GM19397 (cell line): ENCODE results near the gene AHNAK.

Source experiments
- ATAC-seq: cut with Tn5 transposase; IDR thresholded peaks from one replicate; pipeline ENCODE4 v1.9.1; 2021; ENCODE audit warnings: mild to moderate bottlenecking, moderate library complexity; ENCODE audit not compliant: unreplicated experiment

AHNAK gene

DNA sequence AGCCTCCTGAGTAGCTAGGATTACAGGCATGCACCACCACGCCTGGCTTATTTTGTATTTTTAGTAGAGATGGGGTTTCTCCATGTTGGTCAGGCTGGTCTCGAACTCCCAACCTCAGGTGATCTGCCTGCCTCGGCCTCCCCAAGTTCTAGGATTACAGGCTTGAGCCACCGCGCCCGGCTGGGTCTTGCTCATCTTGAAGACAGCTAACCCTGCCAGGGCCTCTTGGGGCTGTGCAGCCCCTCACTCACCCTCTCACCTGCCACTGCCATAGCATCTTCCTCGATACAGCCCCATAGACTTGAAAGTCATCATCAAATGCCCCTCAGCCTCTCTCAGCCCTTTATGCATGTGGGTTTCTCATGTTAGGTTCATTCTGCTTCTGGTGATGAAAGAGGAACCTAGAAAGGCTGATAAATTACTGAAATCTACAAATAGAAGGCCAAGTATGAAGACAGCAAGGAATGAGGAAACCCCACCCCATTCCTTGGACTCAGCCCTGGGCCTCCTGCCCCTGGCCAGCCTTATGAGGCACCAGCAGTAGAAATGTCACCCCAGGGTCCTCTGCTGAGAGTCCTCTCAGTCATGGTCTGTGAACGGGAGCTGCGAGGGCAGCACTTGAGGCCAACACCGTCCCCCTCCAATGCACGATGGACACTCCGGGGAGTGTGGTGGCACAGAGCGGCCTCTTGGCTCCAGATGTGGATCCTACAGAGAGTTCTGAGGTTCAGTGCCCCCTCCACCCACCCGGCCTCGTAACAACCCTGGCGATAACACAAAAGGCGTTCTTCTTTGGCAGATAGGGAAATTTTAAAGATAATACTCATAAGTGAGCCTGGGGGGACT, 103.0 kb downstream of the AHNAK start:
- no peak for ATAC-seq

DNA sequence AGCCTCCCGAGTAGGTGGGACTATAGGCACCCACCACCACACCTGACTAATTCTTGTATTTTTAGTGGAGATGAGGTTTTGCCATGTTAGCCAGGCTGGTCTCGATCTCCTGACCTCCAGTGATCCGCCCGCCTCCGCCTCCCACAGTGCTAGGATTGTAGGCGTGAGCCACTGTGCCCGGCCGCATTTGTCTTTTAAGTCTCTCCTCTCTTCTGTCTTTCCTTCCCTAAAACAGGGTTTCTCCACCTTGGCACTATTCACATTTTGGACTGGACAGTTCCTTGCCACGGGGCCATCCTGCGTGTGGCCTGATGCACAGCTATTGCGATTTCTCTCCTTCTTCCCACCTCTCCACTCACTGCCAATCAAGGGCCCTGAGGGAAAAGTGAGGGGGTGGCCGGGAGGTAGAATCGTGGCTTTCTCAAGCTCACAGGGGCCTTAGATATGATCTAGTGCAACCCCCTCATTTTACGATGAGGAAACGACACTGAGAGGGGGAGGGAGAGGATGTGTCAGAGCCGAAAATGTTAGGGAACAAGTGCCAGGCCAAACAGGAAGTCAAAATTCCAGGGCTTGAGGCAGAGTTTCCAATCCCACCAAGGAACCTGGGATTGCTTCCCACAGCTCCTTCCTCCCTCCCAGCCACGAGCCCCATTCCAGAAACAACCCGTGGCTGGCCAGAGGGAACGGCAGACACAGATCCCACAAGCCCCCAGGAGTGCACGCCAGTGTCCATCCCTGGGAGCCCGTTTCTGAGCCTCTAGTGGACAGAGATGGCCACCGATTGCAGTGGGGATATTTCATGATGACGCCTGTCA, 106.6 kb downstream of the AHNAK start:
- no peak for ATAC-seq

DNA sequence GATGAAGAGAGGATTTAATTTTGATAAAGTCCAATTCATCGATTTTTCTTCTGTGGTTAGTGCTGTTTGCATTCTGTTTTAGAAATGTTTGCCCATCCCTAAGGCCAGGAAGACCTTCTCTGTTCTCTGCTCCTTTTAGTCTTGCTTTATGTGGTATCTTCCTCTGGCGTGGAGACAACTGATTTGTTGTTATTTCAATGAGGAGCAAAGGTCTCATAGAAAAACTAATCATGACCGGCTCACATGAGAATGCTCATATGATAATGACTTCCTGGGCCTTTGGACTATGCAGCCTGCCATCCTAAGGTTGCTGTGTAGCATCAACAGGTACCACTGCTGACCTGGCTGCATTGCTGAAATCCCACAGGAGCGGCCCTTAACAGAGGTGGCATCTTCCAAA, 108.0 kb downstream of the AHNAK start:
- ATAC-seq, result no peak

GRCh38 chr11:62437616-62438015, 109.0 kb downstream of the AHNAK start:
- ATAC-seq, result no peak

DNA sequence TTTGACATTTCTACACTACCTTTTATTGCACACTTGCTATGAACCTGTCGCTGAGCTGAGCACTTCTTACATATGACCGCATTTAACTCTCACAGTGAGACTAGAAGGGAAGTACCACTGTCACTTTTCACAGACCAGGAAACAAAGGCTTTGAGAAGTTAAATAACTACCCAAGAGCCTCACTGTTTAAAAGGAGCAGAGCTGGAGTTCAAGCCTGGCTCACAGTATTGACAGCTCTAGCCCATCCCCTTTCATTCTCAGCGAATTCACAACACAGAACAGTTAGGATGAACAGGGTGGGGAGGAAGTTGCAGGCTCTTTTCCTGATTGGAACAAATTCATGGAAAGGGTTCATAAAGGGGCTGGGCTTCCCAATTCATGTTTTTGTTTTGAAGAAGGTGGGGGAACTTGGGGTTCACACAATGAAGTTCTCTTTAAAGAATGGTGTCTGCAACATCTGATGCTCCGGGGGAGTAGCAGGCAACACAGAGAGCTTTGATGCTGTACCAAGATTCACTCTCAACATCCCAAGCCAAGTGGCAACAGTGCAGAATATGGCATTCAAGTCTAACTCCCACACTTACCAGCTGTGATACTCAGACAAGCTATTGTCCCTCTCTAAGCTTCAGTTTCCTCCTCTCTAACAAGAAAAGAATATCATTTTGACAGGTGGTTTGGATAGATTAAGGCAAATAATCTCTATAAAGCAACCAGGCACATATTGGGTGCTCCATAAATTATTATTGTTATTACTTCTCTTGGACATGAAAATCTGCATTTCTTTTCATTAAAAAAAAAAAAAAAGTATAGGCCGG, 110.6 kb downstream of the AHNAK start:
- ATAC-seq, result no peak

GRCh38 chr11:62433904-62434276, 112.7 kb downstream of the AHNAK start:
- ATAC-seq, result no peak

DNA sequence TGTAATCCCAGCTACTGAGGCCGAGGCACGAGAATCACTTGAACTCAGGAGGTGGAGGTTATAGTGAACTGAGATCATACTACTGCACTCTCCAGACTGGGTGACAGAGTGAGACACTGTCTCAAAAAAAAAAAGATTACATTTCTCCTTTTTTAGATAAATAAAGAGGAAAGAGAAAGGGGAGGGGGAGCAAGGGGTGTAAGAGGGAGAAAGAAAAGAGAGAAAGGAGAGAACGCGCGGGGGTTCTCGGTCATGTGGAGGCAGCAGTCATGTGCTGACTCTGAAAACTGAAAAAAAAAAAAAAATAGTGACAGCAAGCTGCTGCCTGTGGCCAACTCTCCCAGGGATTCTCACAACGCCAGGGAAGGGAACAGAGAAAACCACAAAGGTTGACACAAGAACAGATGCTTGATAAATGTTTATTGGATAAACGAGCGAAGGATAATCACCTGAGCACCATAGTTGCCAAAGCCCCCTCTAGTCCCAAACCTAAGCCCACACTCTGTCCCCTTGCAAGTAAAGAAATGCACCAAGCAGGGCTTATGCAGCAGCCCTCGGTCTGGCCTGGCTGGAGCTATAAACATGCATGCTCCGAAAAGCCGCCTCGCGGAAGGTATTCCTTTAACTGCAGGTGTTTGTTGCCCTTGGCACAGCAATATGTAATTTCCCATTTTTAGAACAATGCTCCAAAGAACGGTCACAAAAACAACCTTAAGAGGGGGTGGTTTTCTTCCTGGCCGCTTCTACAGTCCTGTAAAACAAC, 113.3 kb downstream of the AHNAK start:
- ATAC-seq, result no peak

DNA sequence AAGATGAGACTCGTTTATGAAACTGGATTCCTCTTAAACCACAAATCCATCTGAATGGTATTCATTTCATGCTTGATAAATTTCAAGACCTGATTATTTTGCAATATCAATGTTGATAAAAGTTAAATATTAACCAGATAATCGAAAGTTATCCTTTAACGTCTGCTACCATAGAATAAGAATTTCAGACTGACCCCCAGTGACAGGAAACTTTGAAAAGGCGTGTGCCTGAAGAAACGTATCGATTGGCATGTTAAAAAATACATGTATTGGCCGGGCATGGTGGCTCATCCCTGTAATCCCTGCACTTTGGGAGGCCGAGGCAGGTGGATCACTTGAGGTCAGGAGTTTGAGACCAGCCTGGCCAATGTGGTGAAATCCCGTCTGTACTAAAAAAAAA, 113.9 kb downstream of the AHNAK start:
- ATAC-seq, result no peak

GRCh38 chr11:62431171-62431901, 115.3 kb downstream of the AHNAK start:
- no peak for ATAC-seq

- ATAC-seq, result no peak
These were observed 116.2 kb downstream of the AHNAK start for GRCh38 chr11:62430425-62430824.

- no peak for ATAC-seq
These were observed 117.6 kb downstream of the AHNAK start for GRCh38 chr11:62428871-62429560.

- no peak for ATAC-seq
These were observed 118.9 kb downstream of the AHNAK start for GRCh38 chr11:62427630-62428233.

DNA sequence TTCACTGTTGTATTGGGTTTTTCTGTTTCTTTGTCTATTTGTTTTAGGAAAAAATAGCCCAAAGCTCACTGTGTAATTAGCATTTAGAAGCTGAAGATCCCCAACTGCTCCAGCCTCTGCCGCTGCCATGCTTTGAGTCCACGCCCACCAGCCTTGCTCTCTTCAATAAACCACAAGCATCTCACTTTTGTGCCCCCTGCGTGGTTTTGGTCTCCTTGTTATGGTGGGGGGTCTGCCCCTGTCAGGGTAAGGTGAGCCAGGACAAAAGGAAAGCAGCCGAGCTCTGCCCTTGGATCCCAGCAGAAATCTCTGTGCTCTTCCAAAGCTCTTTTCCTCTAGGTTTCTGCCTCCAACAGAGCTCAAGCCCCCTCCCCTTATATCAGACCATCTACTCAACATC, 123.6 kb downstream of the AHNAK start:
- ATAC-seq, result no peak

DNA sequence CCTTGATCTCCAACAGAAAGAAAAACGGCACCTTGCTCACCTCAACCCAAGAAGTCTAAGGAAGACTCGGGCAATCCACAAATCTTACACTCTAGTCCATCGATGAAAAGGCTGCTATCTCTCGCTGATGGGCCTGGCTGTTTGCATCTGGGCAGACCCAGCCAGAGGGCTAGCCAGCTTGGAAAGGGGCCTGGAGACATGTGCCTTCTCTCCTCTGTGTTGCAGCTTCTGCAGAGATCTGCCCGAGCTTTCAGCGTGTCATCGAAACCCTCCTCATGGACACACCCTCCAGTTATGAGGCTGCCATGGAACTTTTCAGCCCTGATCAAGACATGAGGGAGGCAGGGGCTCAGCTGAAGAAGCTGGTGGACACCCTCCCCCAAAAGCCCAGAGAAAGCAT, 124.6 kb downstream of the AHNAK start:
- ATAC-seq, result no peak

- no peak for ATAC-seq
These were observed 125.7 kb downstream of the AHNAK start for GRCh38 chr11:62420882-62421281.

- no peak for ATAC-seq
These were observed 126.7 kb downstream of the AHNAK start for GRCh38 chr11:62419943-62420342.

DNA sequence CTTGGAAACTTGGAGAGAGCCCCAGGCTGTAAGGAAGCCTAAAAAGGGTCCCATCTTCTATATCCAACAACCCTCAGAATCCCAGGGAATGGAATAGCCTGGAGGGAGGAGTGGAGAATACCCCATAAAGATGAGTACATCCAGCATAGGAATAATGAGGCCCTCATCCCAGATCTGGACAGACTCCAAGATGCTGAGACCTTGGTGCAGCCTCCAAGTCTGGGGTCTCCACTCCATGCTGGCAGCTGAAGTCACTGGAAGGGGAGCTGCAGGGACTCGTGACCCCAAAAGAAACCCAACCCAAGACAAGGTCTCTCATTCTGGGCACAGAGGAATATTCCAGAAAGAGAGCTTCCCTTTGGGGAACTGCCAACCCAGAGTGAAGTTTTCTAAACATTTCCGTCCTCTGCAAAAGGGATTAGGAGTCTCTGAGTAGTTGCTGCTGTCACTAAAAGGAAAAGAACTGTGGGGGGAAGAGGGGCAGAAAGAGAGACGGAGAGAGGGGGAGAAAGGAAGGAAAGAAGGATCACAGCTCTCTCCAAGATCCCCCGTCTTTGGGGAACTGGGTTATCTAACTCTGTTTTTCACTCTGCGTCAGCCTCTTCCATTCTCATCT, 127.2 kb downstream of the AHNAK start:
- ATAC-seq, result no peak

GRCh38 chr11:62418733-62419132, 127.9 kb downstream of the AHNAK start, which contains the start of gene SCGB1A1:
SCGB1A1 (plus strand) TSS chr11:62419033; CDS start chr11:62419096, 63 bp downstream.
- ATAC-seq, result no peak
